ENCODE results near the gene USP38. TPM values are rescaled to one million over a fixed set of nuclear protein-coding genes. Genes with fewer than 3 reads are reported as not detected.

USP38 gene
- polyA plus RNA-seq, 2 donors: 5.1 to 5.3 TPM

- WGBS, 2 donors: 1% methylated on average over 11 of the region's 11 CpGs
Observed at GRCh38 chr4:143184217-143184502, 557 bp upstream of the USP38 start.

GRCh38 chr4:143185253-143186107 lies 763 bp downstream of the USP38 start:
- no peaks in the 10 kb centered on the region for H3K36me3 ChIP-seq (ENCODE audit: control insufficient read depth in 2 of 2, insufficient read depth in 2 of 2, low read length in 1 of 2)
- peak overlapping the region; percentile 95 for H3K27ac ChIP-seq (ENCODE audit: low read depth in 2 of 2, low read length in 1 of 2)
- H3K4me1 ChIP-seq (ENCODE audit: control insufficient read depth in 2 of 2, insufficient read depth in 2 of 2, low read length in 1 of 2): no peaks in the 10 kb centered on the region
- no peaks in the 10 kb centered on the region for H3K9me3 ChIP-seq (ENCODE audit: control insufficient read depth in 2 of 2, insufficient read depth in 1 of 2, low read depth in 1 of 2, low read length in 1 of 2)
- WGBS, 2 donors: 0 to 1% methylated on average over 49 to 50 of the region's 50 CpGs
- H3K27me3 ChIP-seq (ENCODE audit: control insufficient read depth in 1 of 2, insufficient read depth in 2 of 2, low read length in 2 of 2): no peaks in the 10 kb centered on the region
- H3K4me3 ChIP-seq (ENCODE audit: low read depth in 1 of 2, low read length in 2 of 2): peak overlapping the region; percentile 84 to 93

More at GRCh38 chr4:143184217-143184502, 557 bp upstream of the USP38 start:
- no peaks in the 10 kb centered on the region for H3K4me1 ChIP-seq (ENCODE audit: control insufficient read depth in 2 of 2, insufficient read depth in 2 of 2, low read length in 1 of 2)
- H3K27ac ChIP-seq (ENCODE audit: low read depth in 2 of 2, low read length in 1 of 2): peak overlapping the region; percentile 95
- H3K36me3 ChIP-seq (ENCODE audit: control insufficient read depth in 2 of 2, insufficient read depth in 2 of 2, low read length in 1 of 2): no peaks in the 10 kb centered on the region
- no peaks in the 10 kb centered on the region for H3K27me3 ChIP-seq (ENCODE audit: control insufficient read depth in 1 of 2, insufficient read depth in 2 of 2, low read length in 2 of 2)
- H3K9me3 ChIP-seq (ENCODE audit: control insufficient read depth in 2 of 2, insufficient read depth in 1 of 2, low read depth in 1 of 2, low read length in 1 of 2): no peaks in the 10 kb centered on the region
- H3K4me3 ChIP-seq (ENCODE audit: low read depth in 1 of 2, low read length in 2 of 2): peak overlapping the region; percentile 63 to 84

GRCh38 chr4:143186212-143186611 lies 1.5 kb downstream of the USP38 start:
- Histone ChIP-seq H3K9me3 (ENCODE audit: control insufficient read depth in 2 of 2, insufficient read depth in 1 of 2, low read depth in 1 of 2, low read length in 1 of 2) (no peaks in the 10 kb centered on the region), H3K27ac (ENCODE audit: low read depth in 2 of 2, low read length in 1 of 2) (peak overlapping the region in 1 of 2 donors; percentile 5), H3K4me1 (ENCODE audit: control insufficient read depth in 2 of 2, insufficient read depth in 2 of 2, low read length in 1 of 2) (no peaks in the 10 kb centered on the region), H3K36me3 (ENCODE audit: control insufficient read depth in 2 of 2, insufficient read depth in 2 of 2, low read length in 1 of 2) (no peaks in the 10 kb centered on the region), H3K4me3 (ENCODE audit: low read depth in 1 of 2, low read length in 2 of 2) (peak overlapping the region; percentile 84 to 93), H3K27me3 (ENCODE audit: control insufficient read depth in 1 of 2, insufficient read depth in 2 of 2, low read length in 2 of 2) (no peaks in the 10 kb centered on the region)
- WGBS, 2 donors: 2% methylated on average over 6 of the region's 6 CpGs

GRCh38 chr4:143186649-143187048 lies 1.9 kb downstream of the USP38 start:
- 3 to 4% methylated on average over 7 of the region's 7 CpGs for WGBS, 2 donors
- no peaks in the 10 kb centered on the region for H3K4me1 ChIP-seq (ENCODE audit: control insufficient read depth in 2 of 2, insufficient read depth in 2 of 2, low read length in 1 of 2)
- no peak overlapping the region for H3K27ac ChIP-seq (ENCODE audit: low read depth in 2 of 2, low read length in 1 of 2)
- no peaks in the 10 kb centered on the region for H3K36me3 ChIP-seq (ENCODE audit: control insufficient read depth in 2 of 2, insufficient read depth in 2 of 2, low read length in 1 of 2)
- no peaks in the 10 kb centered on the region for H3K27me3 ChIP-seq (ENCODE audit: control insufficient read depth in 1 of 2, insufficient read depth in 2 of 2, low read length in 2 of 2)
- H3K4me3 ChIP-seq (ENCODE audit: low read depth in 1 of 2, low read length in 2 of 2): peak overlapping the region; percentile 37 to 84
- H3K9me3 ChIP-seq (ENCODE audit: control insufficient read depth in 2 of 2, insufficient read depth in 1 of 2, low read depth in 1 of 2, low read length in 1 of 2): no peaks in the 10 kb centered on the region

- WGBS, 2 donors: 37 to 45% methylated on average over 3 of the region's 3 CpGs
- H3K36me3 ChIP-seq (ENCODE audit: control insufficient read depth in 2 of 2, insufficient read depth in 2 of 2, low read length in 1 of 2): no peaks in the 10 kb centered on the region
- peak overlapping the region in 1 of 2 donors; percentile 29 for H3K4me3 ChIP-seq (ENCODE audit: low read depth in 1 of 2, low read length in 2 of 2)
- H3K9me3 ChIP-seq (ENCODE audit: control insufficient read depth in 2 of 2, insufficient read depth in 1 of 2, low read depth in 1 of 2, low read length in 1 of 2): no peaks in the 10 kb centered on the region
- no peaks in the 10 kb centered on the region for H3K4me1 ChIP-seq (ENCODE audit: control insufficient read depth in 2 of 2, insufficient read depth in 2 of 2, low read length in 1 of 2)
- no peaks in the 10 kb centered on the region for H3K27me3 ChIP-seq (ENCODE audit: control insufficient read depth in 1 of 2, insufficient read depth in 2 of 2, low read length in 2 of 2)
- H3K27ac ChIP-seq (ENCODE audit: low read depth in 2 of 2, low read length in 1 of 2): no peak overlapping the region
Observed at GRCh38 chr4:143188136-143189088, 3.7 kb downstream of the USP38 start.

GRCh38 chr4:143189528-143189927 lies 4.8 kb downstream of the USP38 start:
- Histone ChIP-seq H3K4me1 (ENCODE audit: control insufficient read depth in 2 of 2, insufficient read depth in 2 of 2, low read length in 1 of 2) (no peaks in the 10 kb centered on the region), H3K27ac (ENCODE audit: low read depth in 2 of 2, low read length in 1 of 2) (no peak overlapping the region), H3K9me3 (ENCODE audit: control insufficient read depth in 2 of 2, insufficient read depth in 1 of 2, low read depth in 1 of 2, low read length in 1 of 2) (no peaks in the 10 kb centered on the region), H3K4me3 (ENCODE audit: low read depth in 1 of 2, low read length in 2 of 2) (peak overlapping the region in 1 of 2 donors; percentile 7), H3K27me3 (ENCODE audit: control insufficient read depth in 1 of 2, insufficient read depth in 2 of 2, low read length in 2 of 2) (no peaks in the 10 kb centered on the region), H3K36me3 (ENCODE audit: control insufficient read depth in 2 of 2, insufficient read depth in 2 of 2, low read length in 1 of 2) (no peaks in the 10 kb centered on the region)
- WGBS, 2 donors: 51 to 56% methylated on average over 4 of the region's 4 CpGs

GRCh38 chr4:143195581-143195980 lies 10.9 kb downstream of the USP38 start:
- peaks cover 2 to 7% of the 10 kb centered on the region in 2 donors for H3K36me3 ChIP-seq (ENCODE audit: control insufficient read depth in 2 of 2, insufficient read depth in 2 of 2, low read length in 1 of 2)
- H3K27ac ChIP-seq (ENCODE audit: low read depth in 2 of 2, low read length in 1 of 2): no peak overlapping the region
- no peak overlapping the region for H3K4me3 ChIP-seq (ENCODE audit: low read depth in 1 of 2, low read length in 2 of 2)

GRCh38 chr4:143196323-143196722 lies 11.6 kb downstream of the USP38 start:
- Histone ChIP-seq H3K27me3 (ENCODE audit: control insufficient read depth in 1 of 2, insufficient read depth in 2 of 2, low read length in 2 of 2) (no peaks in the 10 kb centered on the region), H3K4me3 (ENCODE audit: low read depth in 1 of 2, low read length in 2 of 2) (no peak overlapping the region), H3K27ac (ENCODE audit: low read depth in 2 of 2, low read length in 1 of 2) (no peak overlapping the region), H3K9me3 (ENCODE audit: control insufficient read depth in 2 of 2, insufficient read depth in 1 of 2, low read depth in 1 of 2, low read length in 1 of 2) (no peaks in the 10 kb centered on the region), H3K4me1 (ENCODE audit: control insufficient read depth in 2 of 2, insufficient read depth in 2 of 2, low read length in 1 of 2) (no peaks in the 10 kb centered on the region), H3K36me3 (ENCODE audit: control insufficient read depth in 2 of 2, insufficient read depth in 2 of 2, low read length in 1 of 2) (peaks cover 2 to 7% of the 10 kb centered on the region in 2 donors)
- WGBS, 2 donors: 91 to 94% methylated on average over 2 of the region's 2 CpGs

More at GRCh38 chr4:143195581-143195980, 10.9 kb downstream of the USP38 start:
- no peaks in the 10 kb centered on the region for H3K27me3 ChIP-seq (ENCODE audit: control insufficient read depth in 1 of 2, insufficient read depth in 2 of 2, low read length in 2 of 2)
- no peaks in the 10 kb centered on the region for H3K4me1 ChIP-seq (ENCODE audit: control insufficient read depth in 2 of 2, insufficient read depth in 2 of 2, low read length in 1 of 2)
- no peaks in the 10 kb centered on the region for H3K9me3 ChIP-seq (ENCODE audit: control insufficient read depth in 2 of 2, insufficient read depth in 1 of 2, low read depth in 1 of 2, low read length in 1 of 2)

GRCh38 chr4:143199503-143199902 lies 14.8 kb downstream of the USP38 start:
- Histone ChIP-seq H3K9me3 (ENCODE audit: control insufficient read depth in 2 of 2, insufficient read depth in 1 of 2, low read depth in 1 of 2, low read length in 1 of 2) (no peaks in the 10 kb centered on the region), H3K27me3 (ENCODE audit: control insufficient read depth in 1 of 2, insufficient read depth in 2 of 2, low read length in 2 of 2) (no peaks in the 10 kb centered on the region), H3K4me3 (ENCODE audit: low read depth in 1 of 2, low read length in 2 of 2) (no peak overlapping the region), H3K4me1 (ENCODE audit: control insufficient read depth in 2 of 2, insufficient read depth in 2 of 2, low read length in 1 of 2) (no peaks in the 10 kb centered on the region), H3K36me3 (ENCODE audit: control insufficient read depth in 2 of 2, insufficient read depth in 2 of 2, low read length in 1 of 2) (peaks cover 2 to 10% of the 10 kb centered on the region in 2 donors), H3K27ac (ENCODE audit: low read depth in 2 of 2, low read length in 1 of 2) (no peak overlapping the region)
- WGBS, 2 donors: 91 to 94% methylated on average over 2 of the region's 2 CpGs
